Measurements from ENCODE around the gene IRF9. TPM values are rescaled to one million over a fixed set of nuclear protein-coding genes. Genes with fewer than 3 reads are reported as not detected.

IRF9 gene
- total and polyA plus RNA-seq, 2 of the 13 experiments (the other 11 are each of a cell fraction or from before 2014, with no cell fraction given), result 14.9 to 49.7 TPM

GRCh38 chr14:24147761-24148428 lies 13.2 kb upstream of the IRF9 start (continued):
- TF ChIP-seq AFF4 (CRISPR knock-in tag; IDR thresholded peaks at IDR 0.05) (no peak), HNRNPL (IDR thresholded peaks at IDR 0.05; ENCODE audit: low read depth, low read length) (no peak), ZNF841 (CRISPR knock-in tag; IDR thresholded peaks at IDR 0.05; ENCODE audit: borderline replicate concordance) (no peak), ZFP62 (CRISPR knock-in tag; IDR thresholded peaks at IDR 0.05) (no peak), ZBTB34 (CRISPR knock-in tag; IDR thresholded peaks at IDR 0.05) (peak; percentile 56; the same call in 1 of the 2 replicates), ZSCAN20 (CRISPR knock-in tag; IDR thresholded peaks at IDR 0.05; ENCODE audit: borderline replicate concordance) (no peak), SPEN (CRISPR knock-in tag; IDR thresholded peaks at IDR 0.05; ENCODE audit: low read depth) (no peak), CREM (IDR thresholded peaks at IDR 0.05) (no peak), CREM (CRISPR knock-in tag; IDR thresholded peaks at IDR 0.05) (no peak), TEAD2 (CRISPR knock-in tag; IDR thresholded peaks at IDR 0.05) (no peak), ZNF710 (CRISPR knock-in tag; IDR thresholded peaks at IDR 0.05; ENCODE audit: borderline replicate concordance) (0 out of 2 replicates have a peak, but pooled peaks have one; percentile 49)
- TF ChIP-seq, protein P1, sequence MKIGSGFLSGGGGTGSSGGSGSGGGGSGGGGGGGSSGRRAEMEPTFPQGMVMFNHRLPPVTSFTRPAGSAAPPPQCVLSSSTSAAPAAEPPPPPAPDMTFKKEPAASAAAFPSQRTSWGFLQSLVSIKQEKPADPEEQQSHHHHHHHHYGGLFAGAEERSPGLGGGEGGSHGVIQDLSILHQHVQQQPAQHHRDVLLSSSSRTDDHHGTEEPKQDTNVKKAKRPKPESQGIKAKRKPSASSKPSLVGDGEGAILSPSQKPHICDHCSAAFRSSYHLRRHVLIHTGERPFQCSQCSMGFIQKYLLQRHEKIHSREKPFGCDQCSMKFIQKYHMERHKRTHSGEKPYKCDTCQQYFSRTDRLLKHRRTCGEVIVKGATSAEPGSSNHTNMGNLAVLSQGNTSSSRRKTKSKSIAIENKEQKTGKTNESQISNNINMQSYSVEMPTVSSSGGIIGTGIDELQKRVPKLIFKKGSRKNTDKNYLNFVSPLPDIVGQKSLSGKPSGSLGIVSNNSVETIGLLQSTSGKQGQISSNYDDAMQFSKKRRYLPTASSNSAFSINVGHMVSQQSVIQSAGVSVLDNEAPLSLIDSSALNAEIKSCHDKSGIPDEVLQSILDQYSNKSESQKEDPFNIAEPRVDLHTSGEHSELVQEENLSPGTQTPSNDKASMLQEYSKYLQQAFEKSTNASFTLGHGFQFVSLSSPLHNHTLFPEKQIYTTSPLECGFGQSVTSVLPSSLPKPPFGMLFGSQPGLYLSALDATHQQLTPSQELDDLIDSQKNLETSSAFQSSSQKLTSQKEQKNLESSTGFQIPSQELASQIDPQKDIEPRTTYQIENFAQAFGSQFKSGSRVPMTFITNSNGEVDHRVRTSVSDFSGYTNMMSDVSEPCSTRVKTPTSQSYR (CRISPR knock-in tag; IDR thresholded peaks at IDR 0.05; ENCODE audit: borderline replicate concordance), result 0 out of 2 replicates have a peak, but pooled peaks have one; percentile 26
- TF ChIP-seq, protein P2, sequence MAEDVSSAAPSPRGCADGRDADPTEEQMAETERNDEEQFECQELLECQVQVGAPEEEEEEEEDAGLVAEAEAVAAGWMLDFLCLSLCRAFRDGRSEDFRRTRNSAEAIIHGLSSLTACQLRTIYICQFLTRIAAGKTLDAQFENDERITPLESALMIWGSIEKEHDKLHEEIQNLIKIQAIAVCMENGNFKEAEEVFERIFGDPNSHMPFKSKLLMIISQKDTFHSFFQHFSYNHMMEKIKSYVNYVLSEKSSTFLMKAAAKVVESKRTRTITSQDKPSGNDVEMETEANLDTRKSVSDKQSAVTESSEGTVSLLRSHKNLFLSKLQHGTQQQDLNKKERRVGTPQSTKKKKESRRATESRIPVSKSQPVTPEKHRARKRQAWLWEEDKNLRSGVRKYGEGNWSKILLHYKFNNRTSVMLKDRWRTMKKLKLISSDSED (CRISPR knock-in tag; IDR thresholded peaks at IDR 0.05), result no peak
- TF ChIP-seq, protein P3, sequence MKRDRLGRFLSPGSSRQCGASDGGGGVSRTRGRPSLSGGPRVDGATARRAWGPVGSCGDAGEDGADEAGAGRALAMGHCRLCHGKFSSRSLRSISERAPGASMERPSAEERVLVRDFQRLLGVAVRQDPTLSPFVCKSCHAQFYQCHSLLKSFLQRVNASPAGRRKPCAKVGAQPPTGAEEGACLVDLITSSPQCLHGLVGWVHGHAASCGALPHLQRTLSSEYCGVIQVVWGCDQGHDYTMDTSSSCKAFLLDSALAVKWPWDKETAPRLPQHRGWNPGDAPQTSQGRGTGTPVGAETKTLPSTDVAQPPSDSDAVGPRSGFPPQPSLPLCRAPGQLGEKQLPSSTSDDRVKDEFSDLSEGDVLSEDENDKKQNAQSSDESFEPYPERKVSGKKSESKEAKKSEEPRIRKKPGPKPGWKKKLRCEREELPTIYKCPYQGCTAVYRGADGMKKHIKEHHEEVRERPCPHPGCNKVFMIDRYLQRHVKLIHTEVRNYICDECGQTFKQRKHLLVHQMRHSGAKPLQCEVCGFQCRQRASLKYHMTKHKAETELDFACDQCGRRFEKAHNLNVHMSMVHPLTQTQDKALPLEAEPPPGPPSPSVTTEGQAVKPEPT (CRISPR knock-in tag; IDR thresholded peaks at IDR 0.05; ENCODE audit: low read depth), result no peak; the same call in 1 of the 2 replicates

All from HepG2 (cell line).